GM12878 (cell line): Measurements from ENCODE around the gene ADCY5. TPM values are rescaled to one million over a fixed set of nuclear protein-coding genes. Genes with fewer than 3 reads are reported as not detected.

Experiments used
- ATAC-seq: fragments of 200-7000 bp; cut with Tn5 transposase; 3 replicates; pipeline ENCODE4 v1.9.1; 2020; ENCODE audit warnings: mild to moderate bottlenecking, moderate library complexity
- BruUV-seq: library from RNA; stranded (reverse); fragments of 400-500 nt; replicated peaks from 2 replicates; lab custom pipeline; 2021; lab: Mats Ljungman, UMichigan
- CTCF ChIA-PET: fragments of 300-600 bp; sonication (Branson Sonifier 250); formaldehyde crosslinking; extraction: SDS; loops from one replicate; lab custom pipeline; 2021; ENCODE audit warnings: inconsistent platforms; lab: Yijun Ruan, JAX
- POLR2A ChIA-PET: fragments of 350-600 bp; formaldehyde crosslinking; extraction: SDS; loops from one replicate; lab custom pipeline; 2021; ENCODE audit warnings: inconsistent platforms; lab: Charles Lee
- RAD21 ChIA-PET: fragments of 300-600 bp; sonication (Branson Sonifier 250); formaldehyde crosslinking; loops from one replicate; lab custom pipeline; 2023; ENCODE audit warnings: antibody characterized with exemption; ENCODE audit not compliant: unreplicated experiment; lab: Charles Lee
- SMC1A ChIA-PET: fragments of 300-600 bp; sonication (Branson Sonifier 250); formaldehyde crosslinking; loops from one replicate; lab custom pipeline; 2023; ENCODE audit not compliant: unreplicated experiment, uncharacterized antibody; lab: Charles Lee
- DNase-seq: peaks from one replicate; pipeline ENCODE4 v3.0.0-alpha.2; 2011; ENCODE audit warnings: low read depth, low spot score
- FAIRE-seq: peaks from 3 replicates; lab custom pipeline; 2011; peaks lifted over from hg19 to GRCh38; lab: Jason Lieb, UNC
- H2AFZ ChIP-seq: 2 replicates; pipeline ENCODE4 v1.6.0; 2011; ENCODE audit warnings: low read depth, low read length, control low read depth; ENCODE audit not compliant: control insufficient read depth
- H3K27ac ChIP-seq: 2 replicates; pipeline ENCODE4 v1.5.1; 2011; ENCODE audit warnings: control low read depth; ENCODE audit not compliant: control insufficient read depth, insufficient read depth
- H3K27me3 ChIP-seq, 2 experiments: replicated peaks in 1 of 2; 2 replicates each; pipeline versions ENCODE4 v1.6.0 to v1.6.1; 2011; ENCODE audit warnings: low read length in 1 of 2; ENCODE audit not compliant: control insufficient read depth in 2 of 2, insufficient read depth in 2 of 2
- H3K36me3 ChIP-seq, 2 experiments: 2 replicates each; pipeline ENCODE4 v1.5.1; 2011; ENCODE audit warnings: low read length in 1 of 2; ENCODE audit not compliant: control insufficient read depth in 2 of 2, insufficient read depth in 2 of 2
- H3K4me1 ChIP-seq: 2 replicates; pipeline ENCODE4 v1.6.1; 2011; ENCODE audit warnings: mild to moderate bottlenecking, low read length, moderate library complexity, mixed read lengths; ENCODE audit not compliant: control insufficient read depth, insufficient read depth
- H3K4me2 ChIP-seq: 2 replicates; pipeline ENCODE4 v1.6.0; 2011; ENCODE audit warnings: control low read depth; ENCODE audit not compliant: control insufficient read depth, insufficient read depth
- H3K4me3 ChIP-seq: fragments of 200-600 bp; sonication (generic); 2 replicates; pipeline ENCODE4 v1.5.1; 2016
- H3K79me2 ChIP-seq: 2 replicates; pipeline ENCODE4 v1.6.0; 2011; ENCODE audit warnings: low read length; ENCODE audit not compliant: control insufficient read depth, insufficient read depth
- H3K9ac ChIP-seq: 2 replicates; pipeline ENCODE4 v1.8.0; 2011; ENCODE audit warnings: low read length, control low read depth, mixed read lengths; ENCODE audit not compliant: control insufficient read depth, insufficient read depth
- H3K9me3 ChIP-seq: replicated peaks from 3 replicates; pipeline ENCODE4 v1.5.1; 2011; ENCODE audit warnings: mild to moderate bottlenecking, low read length; ENCODE audit not compliant: control insufficient read depth, insufficient read depth
- H4K20me1 ChIP-seq: 2 replicates; pipeline ENCODE4 v1.6.0; 2011; ENCODE audit not compliant: control insufficient read depth, insufficient read depth
- ATF7 ChIP-seq: fragments of 450-650 bp; IDR thresholded peaks from 2 replicates; pipeline ENCODE4 v1.6.1; 2016; ENCODE audit warnings: low read depth, mild to moderate bottlenecking
- CHD1 ChIP-seq: IDR thresholded peaks from 2 replicates; pipeline ENCODE4 v1.6.1; 2012; ENCODE audit warnings: low read depth, low read length, improper control_type of control experiment
- EZH2 ChIP-seq: IDR thresholded peaks from 2 replicates; pipeline ENCODE4 v1.6.1; 2012; ENCODE audit warnings: low read depth, mild to moderate bottlenecking, control low read depth, inconsistent platforms, low read length, borderline replicate concordance; ENCODE audit not compliant: control insufficient read depth
- NR2C1 ChIP-seq: fragments of 450-650 bp; IDR thresholded peaks from 2 replicates; pipeline ENCODE4 v1.6.1; 2017; ENCODE audit warnings: antibody characterized with exemption, mild to moderate bottlenecking, moderate library complexity
- PAX5 ChIP-seq: IDR thresholded peaks from 2 replicates; pipeline ENCODE4 v1.6.1; 2011; ENCODE audit warnings: low read depth, low read length, borderline replicate concordance
- YY1 ChIP-seq: IDR thresholded peaks from 2 replicates; pipeline ENCODE4 v1.6.1; 2011; ENCODE audit warnings: low read depth, mild to moderate bottlenecking, low read length
- WGBS: methylation state at CpG from one replicate; pipeline ENCODE4 v1.1.6; 2016; ENCODE audit warnings: low lambda C conversion rate; ENCODE audit not compliant: insufficient replicate concordance, insufficient coverage; ENCODE audit errors: missing lambda C conversion rate; 5-methylcytosine and 5-hydroxymethylcytosine counted together
- in situ Hi-C: fragments of 300-500 bp; cut with MboI; formaldehyde crosslinking; loops from 9 replicates; pipeline ENCODE4 v1.14.3; 2018; ENCODE audit warnings: mixed read lengths
- intact Hi-C: fragments of 100-400 bp; cut with micrococcal nuclease; formaldehyde crosslinking; loops from one replicate; pipeline ENCODE4 v1.14.2; 2022; ENCODE audit not compliant: unreplicated experiment
- polyA plus RNA-seq, 11 experiments: library from polyadenylated mRNA; depleted of rRNA in 4 of 11; unstranded in 6 of 11; stranded (reverse) in 5 of 11; fragments of >200 nt; fragmentation: Nextera tagmentation in 4 of 11; fragmentation: Illumina TruSeq in 1 of 11; extraction: Ambion mirVana in 4 of 11; extraction: Trizol in 1 of 11; gene quantifications; 1 replicate in 1 of 11; 2 replicates in 10 of 11; pipeline versions ENCODE4 v1.2.1 to v1.2.3, GENCODE V29; 2011 to 2016; ENCODE audit warnings: inconsistent platforms in 2 of 11, missing spikeins in 2 of 11, low read depth in 1 of 11
- total RNA-seq, 4 experiments: library from RNA; depleted of rRNA in 3 of 4; stranded (reverse); fragments of >200 nt in 3 of 4; fragmentation: Illumina TruSeq in 1 of 4; extraction: Trizol in 1 of 4; gene quantifications; 2 replicates each; pipeline versions ENCODE4 v1.2.1 to v1.2.3, GENCODE V29; 2013 to 2021
- TF ChIP-seq, protein P1 (sequence below): fragments of 450-650 bp; IDR thresholded peaks from 2 replicates; pipeline ENCODE4 v1.6.1; 2016; ENCODE audit warnings: mild to moderate bottlenecking
- TF ChIP-seq, protein P2 (sequence below): IDR thresholded peaks from 2 replicates; pipeline ENCODE4 v1.6.1; 2012; ENCODE audit warnings: low read depth, low read length, improper control_type of control experiment
- TF ChIP-seq, protein P3 (sequence below): IDR thresholded peaks from 2 replicates; pipeline ENCODE4 v1.6.1; 2012; ENCODE audit warnings: low read depth, low read length, improper control_type of control experiment
- TF ChIP-seq, protein P4 (sequence below): fragments of 450-650 bp; IDR thresholded peaks from 2 replicates; pipeline ENCODE4 v1.6.1; 2017; ENCODE audit warnings: mild to moderate bottlenecking, moderate library complexity
- TF ChIP-seq, protein P5 (sequence below): fragments of 450-650 bp; IDR thresholded peaks from 2 replicates; pipeline ENCODE4 v1.6.1; 2017; ENCODE audit warnings: mild to moderate bottlenecking, low read depth, inconsistent platforms; ENCODE audit not compliant: poor library complexity, severe bottlenecking
- TF ChIP-seq, protein P6 (sequence below): fragments of 450-650 bp; IDR thresholded peaks from 2 replicates; pipeline ENCODE4 v1.6.1; 2018; ENCODE audit warnings: borderline replicate concordance, mild to moderate bottlenecking; ENCODE audit not compliant: partially characterized antibody

ADCY5 gene
- total and polyA plus RNA-seq, 10 of the 15 experiments (the other 5 are each of a cell fraction or from before 2014, with no cell fraction given) = under 0.01 to 0.24 (median 0.02) TPM; not detected in 4

DNA sequence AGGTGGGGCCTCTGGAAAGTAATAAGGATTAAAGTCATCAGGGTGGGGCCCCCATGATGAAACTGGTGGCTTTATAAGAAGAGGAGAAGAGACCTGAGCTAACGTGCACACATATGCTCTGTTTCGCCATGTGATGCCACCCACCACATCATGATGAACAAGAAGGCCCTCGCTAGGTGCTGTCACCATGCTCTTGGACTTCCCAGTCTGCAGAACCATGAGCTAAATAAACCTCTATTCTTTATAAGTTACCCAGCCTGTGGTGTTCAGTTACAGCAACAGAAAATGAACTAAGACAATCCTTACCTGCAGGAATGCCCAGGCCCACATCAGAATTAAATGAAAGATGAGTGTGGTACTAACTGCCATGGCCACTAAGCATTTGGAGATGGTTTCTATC lies 79.8 kb downstream of the ADCY5 start:
- in situ Hi-C loops (no loop called here), intact Hi-C loops (no loop called here)
- H3K36me3 ChIP-seq = no peaks in the 10 kb centered on the region
- ChIA-PET SMC1A (no interaction called here), CTCF (no interaction called here), POLR2A (no interaction called here), RAD21 (no interaction called here)
- no peak for DNase-seq
- no peaks in the 10 kb centered on the region; the same call in 1 of the 2 replicates for H4K20me1 ChIP-seq
- H2AFZ ChIP-seq = no peak overlapping the region
- H3K27ac ChIP-seq = no peak overlapping the region
- H3K9me3 ChIP-seq = no peaks in the 10 kb centered on the region; the same call in 2 of the 3 replicates
- no peak overlapping the region for H3K4me2 ChIP-seq
- H3K79me2 ChIP-seq = no peaks in the 10 kb centered on the region
- WGBS = 48% methylated on average over 3 of the region's 3 CpGs
- no peak for ATAC-seq
- no peak overlapping the region for H3K4me3 ChIP-seq
- H3K27me3 ChIP-seq = no peaks in the 10 kb centered on the region
- no peak overlapping the region for H3K9ac ChIP-seq
- no TSS peak for BruUV-seq
- no peaks in the 10 kb centered on the region for H3K4me1 ChIP-seq
- no peak for FAIRE-seq
- TF ChIP-seq, protein P1, sequence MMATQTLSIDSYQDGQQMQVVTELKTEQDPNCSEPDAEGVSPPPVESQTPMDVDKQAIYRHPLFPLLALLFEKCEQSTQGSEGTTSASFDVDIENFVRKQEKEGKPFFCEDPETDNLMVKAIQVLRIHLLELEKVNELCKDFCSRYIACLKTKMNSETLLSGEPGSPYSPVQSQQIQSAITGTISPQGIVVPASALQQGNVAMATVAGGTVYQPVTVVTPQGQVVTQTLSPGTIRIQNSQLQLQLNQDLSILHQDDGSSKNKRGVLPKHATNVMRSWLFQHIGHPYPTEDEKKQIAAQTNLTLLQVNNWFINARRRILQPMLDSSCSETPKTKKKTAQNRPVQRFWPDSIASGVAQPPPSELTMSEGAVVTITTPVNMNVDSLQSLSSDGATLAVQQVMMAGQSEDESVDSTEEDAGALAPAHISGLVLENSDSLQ = no peak
- TF ChIP-seq CHD1 (no peak), PAX5 (no peak), EZH2 (no peak), NR2C1 (no peak), YY1 (no peak), ATF7 (no peak)
- TF ChIP-seq, protein P2, sequence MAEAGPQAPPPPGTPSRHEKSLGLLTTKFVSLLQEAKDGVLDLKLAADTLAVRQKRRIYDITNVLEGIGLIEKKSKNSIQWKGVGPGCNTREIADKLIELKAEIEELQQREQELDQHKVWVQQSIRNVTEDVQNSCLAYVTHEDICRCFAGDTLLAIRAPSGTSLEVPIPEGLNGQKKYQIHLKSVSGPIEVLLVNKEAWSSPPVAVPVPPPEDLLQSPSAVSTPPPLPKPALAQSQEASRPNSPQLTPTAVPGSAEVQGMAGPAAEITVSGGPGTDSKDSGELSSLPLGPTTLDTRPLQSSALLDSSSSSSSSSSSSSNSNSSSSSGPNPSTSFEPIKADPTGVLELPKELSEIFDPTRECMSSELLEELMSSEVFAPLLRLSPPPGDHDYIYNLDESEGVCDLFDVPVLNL = no peak
- TF ChIP-seq, protein P3, sequence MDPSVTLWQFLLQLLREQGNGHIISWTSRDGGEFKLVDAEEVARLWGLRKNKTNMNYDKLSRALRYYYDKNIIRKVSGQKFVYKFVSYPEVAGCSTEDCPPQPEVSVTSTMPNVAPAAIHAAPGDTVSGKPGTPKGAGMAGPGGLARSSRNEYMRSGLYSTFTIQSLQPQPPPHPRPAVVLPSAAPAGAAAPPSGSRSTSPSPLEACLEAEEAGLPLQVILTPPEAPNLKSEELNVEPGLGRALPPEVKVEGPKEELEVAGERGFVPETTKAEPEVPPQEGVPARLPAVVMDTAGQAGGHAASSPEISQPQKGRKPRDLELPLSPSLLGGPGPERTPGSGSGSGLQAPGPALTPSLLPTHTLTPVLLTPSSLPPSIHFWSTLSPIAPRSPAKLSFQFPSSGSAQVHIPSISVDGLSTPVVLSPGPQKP = no peak
- TF ChIP-seq, protein P4, sequence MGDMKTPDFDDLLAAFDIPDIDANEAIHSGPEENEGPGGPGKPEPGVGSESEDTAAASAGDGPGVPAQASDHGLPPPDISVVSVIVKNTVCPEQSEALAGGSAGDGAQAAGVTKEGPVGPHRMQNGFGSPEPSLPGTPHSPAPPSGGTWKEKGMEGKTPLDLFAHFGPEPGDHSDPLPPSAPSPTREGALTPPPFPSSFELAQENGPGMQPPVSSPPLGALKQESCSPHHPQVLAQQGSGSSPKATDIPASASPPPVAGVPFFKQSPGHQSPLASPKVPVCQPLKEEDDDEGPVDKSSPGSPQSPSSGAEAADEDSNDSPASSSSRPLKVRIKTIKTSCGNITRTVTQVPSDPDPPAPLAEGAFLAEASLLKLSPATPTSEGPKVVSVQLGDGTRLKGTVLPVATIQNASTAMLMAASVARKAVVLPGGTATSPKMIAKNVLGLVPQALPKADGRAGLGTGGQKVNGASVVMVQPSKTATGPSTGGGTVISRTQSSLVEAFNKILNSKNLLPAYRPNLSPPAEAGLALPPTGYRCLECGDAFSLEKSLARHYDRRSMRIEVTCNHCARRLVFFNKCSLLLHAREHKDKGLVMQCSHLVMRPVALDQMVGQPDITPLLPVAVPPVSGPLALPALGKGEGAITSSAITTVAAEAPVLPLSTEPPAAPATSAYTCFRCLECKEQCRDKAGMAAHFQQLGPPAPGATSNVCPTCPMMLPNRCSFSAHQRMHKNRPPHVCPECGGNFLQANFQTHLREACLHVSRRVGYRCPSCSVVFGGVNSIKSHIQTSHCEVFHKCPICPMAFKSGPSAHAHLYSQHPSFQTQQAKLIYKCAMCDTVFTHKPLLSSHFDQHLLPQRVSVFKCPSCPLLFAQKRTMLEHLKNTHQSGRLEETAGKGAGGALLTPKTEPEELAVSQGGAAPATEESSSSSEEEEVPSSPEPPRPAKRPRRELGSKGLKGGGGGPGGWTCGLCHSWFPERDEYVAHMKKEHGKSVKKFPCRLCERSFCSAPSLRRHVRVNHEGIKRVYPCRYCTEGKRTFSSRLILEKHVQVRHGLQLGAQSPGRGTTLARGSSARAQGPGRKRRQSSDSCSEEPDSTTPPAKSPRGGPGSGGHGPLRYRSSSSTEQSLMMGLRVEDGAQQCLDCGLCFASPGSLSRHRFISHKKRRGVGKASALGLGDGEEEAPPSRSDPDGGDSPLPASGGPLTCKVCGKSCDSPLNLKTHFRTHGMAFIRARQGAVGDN = no peak
- TF ChIP-seq, protein P5, sequence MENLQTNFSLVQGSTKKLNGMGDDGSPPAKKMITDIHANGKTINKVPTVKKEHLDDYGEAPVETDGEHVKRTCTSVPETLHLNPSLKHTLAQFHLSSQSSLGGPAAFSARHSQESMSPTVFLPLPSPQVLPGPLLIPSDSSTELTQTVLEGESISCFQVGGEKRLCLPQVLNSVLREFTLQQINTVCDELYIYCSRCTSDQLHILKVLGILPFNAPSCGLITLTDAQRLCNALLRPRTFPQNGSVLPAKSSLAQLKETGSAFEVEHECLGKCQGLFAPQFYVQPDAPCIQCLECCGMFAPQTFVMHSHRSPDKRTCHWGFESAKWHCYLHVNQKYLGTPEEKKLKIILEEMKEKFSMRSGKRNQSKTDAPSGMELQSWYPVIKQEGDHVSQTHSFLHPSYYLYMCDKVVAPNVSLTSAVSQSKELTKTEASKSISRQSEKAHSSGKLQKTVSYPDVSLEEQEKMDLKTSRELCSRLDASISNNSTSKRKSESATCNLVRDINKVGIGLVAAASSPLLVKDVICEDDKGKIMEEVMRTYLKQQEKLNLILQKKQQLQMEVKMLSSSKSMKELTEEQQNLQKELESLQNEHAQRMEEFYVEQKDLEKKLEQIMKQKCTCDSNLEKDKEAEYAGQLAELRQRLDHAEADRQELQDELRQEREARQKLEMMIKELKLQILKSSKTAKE = no peak
- TF ChIP-seq, protein P6, sequence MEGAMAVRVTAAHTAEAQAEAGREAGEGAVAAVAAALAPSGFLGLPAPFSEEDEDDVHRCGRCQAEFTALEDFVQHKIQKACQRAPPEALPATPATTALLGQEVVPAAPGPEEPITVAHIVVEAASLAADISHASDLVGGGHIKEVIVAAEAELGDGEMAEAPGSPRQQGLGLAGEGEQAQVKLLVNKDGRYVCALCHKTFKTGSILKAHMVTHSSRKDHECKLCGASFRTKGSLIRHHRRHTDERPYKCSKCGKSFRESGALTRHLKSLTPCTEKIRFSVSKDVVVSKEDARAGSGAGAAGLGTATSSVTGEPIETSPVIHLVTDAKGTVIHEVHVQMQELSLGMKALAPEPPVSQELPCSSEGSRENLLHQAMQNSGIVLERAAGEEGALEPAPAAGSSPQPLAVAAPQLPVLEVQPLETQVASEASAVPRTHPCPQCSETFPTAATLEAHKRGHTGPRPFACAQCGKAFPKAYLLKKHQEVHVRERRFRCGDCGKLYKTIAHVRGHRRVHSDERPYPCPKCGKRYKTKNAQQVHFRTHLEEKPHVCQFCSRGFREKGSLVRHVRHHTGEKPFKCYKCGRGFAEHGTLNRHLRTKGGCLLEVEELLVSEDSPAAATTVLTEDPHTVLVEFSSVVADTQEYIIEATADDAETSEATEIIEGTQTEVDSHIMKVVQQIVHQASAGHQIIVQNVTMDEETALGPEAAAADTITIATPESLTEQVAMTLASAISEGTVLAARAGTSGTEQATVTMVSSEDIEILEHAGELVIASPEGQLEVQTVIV = no peak
